Loucy (cell line): Measurements from ENCODE around the gene CNTN5.

Source experiments
- CTCF ChIP-seq: fragments of 200-600 bp; sonication (generic); conservative IDR thresholded peaks from 2 replicates; pipeline ENCODE4 v1.5.1; 2014; ENCODE audit warnings: mild to moderate bottlenecking, antibody characterized with exemption, low read length
- EZH2phosphoT487 ChIP-seq: fragments of 200-600 bp; IDR thresholded peaks from 2 replicates; pipeline ENCODE4 v1.6.1; 2018; ENCODE audit warnings: antibody characterized with exemption, mild to moderate bottlenecking, moderate library complexity, borderline replicate concordance

DNA sequence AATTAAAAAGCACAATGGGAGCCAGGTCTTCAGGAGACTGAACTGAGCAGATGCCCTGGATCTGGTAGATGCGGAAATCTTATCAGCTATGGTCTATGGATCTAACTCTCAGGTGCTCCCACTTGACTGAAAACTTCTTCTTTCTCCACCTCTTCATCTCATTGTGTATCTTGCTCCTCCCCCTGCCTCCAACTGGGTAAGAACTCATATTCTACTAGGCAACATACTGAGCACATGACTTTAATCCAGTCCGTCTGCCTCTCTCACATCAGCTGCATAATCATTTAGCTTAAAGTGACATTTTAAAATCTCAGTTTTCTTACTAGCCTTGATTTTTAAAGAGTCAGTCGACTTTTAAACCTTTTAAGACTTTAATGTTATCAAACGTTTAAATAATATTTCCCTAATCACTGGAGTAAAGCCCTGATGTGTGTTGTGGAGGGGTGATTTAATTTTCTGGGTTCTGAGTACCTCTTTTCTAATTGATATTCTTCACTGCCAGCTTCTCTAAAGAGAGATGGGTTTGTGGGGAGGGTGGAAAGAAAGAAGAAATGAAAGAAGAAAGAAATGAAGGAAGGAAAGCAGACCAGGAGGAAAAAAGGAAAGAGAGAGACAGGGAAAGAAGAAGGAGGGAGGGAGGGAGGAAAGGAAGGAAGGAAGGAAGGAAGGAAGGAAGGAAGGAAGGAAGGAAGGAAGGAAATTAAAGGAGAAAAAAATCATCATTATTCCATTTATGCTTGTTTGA lies 1073.5 kb downstream of the CNTN5 start:
- no peak for TF ChIP-seq CTCF
- no peak for TF ChIP-seq EZH2phosphoT487
